ENCODE data around the gene RAB7B. TPM values are rescaled to one million over a fixed set of nuclear protein-coding genes. Genes with fewer than 3 reads are reported as not detected.
A peak's percentile ranks its signal among the peaks of the same experiment; 100 is the strongest.

RAB7B gene
- total RNA-seq, 2 donors from 2014 or later, result 0.78 TPM; not detected in 1

DNA sequence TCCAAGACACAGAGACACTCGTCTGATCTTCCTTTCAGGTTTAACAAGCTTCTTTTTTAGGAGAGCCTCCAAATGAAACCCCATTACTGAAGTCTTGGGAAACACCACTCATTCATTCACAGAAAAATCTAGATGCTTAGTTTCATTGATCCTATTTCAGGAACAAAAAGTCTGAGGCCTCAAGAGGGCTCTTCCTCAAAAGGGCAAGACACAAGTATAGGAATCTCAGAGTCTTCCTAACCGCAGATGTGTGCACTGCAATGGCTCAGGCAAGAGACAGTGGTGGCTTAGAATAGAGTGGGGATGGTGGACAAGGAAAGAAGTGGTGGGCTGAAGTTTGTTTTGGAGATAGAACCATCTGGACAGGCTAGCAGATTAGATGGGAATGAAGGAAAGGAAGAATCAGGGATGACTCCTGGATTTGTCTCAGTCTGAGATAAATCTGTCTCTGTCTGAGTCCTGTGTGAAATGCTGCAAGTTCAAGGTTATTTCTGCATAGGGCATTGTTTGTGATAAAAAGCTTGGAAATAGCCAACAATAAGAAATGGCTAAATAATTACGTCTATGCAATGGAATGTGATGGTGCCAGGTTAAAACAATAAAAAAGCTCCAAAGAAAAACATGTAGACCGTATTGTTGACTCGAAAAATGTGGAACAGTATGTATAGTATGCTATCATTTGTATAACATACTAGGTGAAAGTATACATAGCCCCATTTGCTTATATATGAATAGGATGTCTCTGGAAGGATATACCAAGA is 29.4 kb upstream of the RAB7B start:
- 55 to 63% methylated on average over 5 of the region's 5 CpGs for WGBS, 2 donors

DNA sequence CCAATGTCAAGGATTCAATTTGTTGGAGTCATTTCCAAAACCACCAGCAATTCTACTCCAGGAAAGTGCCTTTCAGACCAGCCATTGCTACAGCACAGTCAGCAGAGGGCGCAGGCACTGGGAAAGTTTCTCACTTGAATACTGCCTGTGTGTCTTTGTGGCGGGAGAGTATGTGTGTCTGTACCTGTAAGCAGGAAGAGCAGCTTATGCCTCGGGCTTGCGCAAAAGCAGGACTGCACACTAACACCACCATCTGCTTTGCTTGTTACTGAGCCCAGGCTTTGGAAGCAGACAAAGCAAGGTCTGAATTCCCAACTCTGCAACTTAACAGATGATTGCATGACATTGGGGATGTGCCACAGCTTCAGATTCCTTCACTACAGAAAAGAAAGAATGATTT is 27.5 kb upstream of the RAB7B start:
- 0% methylated on average over 3 to 4 of the region's 4 CpGs for WGBS, 2 donors
- intact Hi-C loops (cut with DNase I), result loop anchor here (5.0 kb wide), 1 partner anchor 77 kb away; no protein-coding TSS in a partner anchor
- no peak overlapping the region for H3K27ac ChIP-seq

More for the DNA sequence above, 29.4 kb upstream of the RAB7B start:
- no peaks in the 10 kb centered on the region for H3K9me3 ChIP-seq
- ATAC-seq (no peak), DNase-seq (no peak)
- no peaks in the 10 kb centered on the region for H3K36me3 ChIP-seq (replicated peaks in 1 of 2; ENCODE audit: insufficient read depth in 1 of 2, low read depth in 2 of 2)
- H3K4me3 ChIP-seq, result no peak overlapping the region
- intact Hi-C loops (cut with DNase I), result loop anchor here (5.0 kb wide), 1 partner anchor 75 kb away; no protein-coding TSS in a partner anchor
- H3K27ac ChIP-seq, result no peak overlapping the region
- H3K27me3 ChIP-seq, result no peaks in the 10 kb centered on the region
- TF ChIP-seq POLR2A (IDR thresholded peaks at IDR 0.05), result no peak
- TF ChIP-seq, protein P1, sequence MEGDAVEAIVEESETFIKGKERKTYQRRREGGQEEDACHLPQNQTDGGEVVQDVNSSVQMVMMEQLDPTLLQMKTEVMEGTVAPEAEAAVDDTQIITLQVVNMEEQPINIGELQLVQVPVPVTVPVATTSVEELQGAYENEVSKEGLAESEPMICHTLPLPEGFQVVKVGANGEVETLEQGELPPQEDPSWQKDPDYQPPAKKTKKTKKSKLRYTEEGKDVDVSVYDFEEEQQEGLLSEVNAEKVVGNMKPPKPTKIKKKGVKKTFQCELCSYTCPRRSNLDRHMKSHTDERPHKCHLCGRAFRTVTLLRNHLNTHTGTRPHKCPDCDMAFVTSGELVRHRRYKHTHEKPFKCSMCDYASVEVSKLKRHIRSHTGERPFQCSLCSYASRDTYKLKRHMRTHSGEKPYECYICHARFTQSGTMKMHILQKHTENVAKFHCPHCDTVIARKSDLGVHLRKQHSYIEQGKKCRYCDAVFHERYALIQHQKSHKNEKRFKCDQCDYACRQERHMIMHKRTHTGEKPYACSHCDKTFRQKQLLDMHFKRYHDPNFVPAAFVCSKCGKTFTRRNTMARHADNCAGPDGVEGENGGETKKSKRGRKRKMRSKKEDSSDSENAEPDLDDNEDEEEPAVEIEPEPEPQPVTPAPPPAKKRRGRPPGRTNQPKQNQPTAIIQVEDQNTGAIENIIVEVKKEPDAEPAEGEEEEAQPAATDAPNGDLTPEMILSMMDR (IDR thresholded peaks at IDR 0.05), result no peak
- H3K4me1 ChIP-seq, result no peaks in the 10 kb centered on the region

DNA sequence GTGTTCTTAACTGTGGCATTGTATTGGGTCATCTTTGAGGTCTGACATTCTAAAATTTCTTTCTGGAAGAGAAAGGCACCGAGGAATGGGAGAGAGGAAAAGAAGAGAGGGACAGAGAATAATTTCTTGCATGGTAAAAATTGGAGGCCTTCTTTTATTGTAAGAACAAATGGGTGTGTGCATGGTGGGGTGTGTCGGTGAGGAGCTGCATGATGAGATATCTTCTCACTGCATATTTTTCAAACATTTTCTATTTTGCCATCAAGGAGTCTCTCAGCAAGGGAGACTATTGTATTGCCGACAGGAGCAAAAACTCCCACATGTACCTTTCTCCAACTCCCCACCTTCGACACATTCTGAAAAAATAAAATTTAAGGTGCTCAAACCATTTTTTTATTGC is 27.0 kb upstream of the RAB7B start:
- 46 to 64% methylated on average over 4 of the region's 4 CpGs for WGBS, 2 donors

More for the DNA sequence above, 27.5 kb upstream of the RAB7B start:
- Histone ChIP-seq H3K36me3 (replicated peaks in 1 of 2; ENCODE audit: insufficient read depth in 1 of 2, low read depth in 2 of 2) (no peaks in the 10 kb centered on the region), H3K4me1 (no peaks in the 10 kb centered on the region), H3K9me3 (no peaks in the 10 kb centered on the region), H3K4me3 (no peak overlapping the region), H3K27me3 (no peaks in the 10 kb centered on the region)
- ATAC-seq (peak; percentile 96), DNase-seq (peak; percentile 72 to 87 (median 82))
- no peak for TF ChIP-seq POLR2A (IDR thresholded peaks at IDR 0.05)
- TF ChIP-seq, protein P1 (IDR thresholded peaks at IDR 0.05), result peak; percentile 70 to 92 (median 83)

DNA sequence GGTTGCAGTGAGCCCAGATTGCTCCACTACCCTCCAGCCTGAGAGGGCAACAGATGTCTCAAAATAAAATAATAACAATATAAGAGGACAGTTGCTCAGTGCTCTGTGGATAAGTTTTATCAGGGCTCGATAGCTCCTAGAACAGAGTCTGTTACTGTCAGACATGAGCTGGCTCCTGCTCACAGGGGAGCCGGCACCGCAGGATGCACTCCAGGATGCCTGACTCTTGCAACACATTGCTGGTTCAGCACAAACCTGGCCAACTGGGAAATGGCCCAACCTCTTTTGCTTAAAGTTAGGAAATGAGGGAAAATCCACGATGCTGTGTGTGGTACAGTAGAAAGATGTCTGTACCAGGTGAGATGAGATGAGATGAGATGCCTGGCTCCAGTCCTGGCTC is 26.3 kb upstream of the RAB7B start:
- Histone ChIP-seq H3K27me3 (no peaks in the 10 kb centered on the region), H3K4me3 (no peak overlapping the region), H3K36me3 (replicated peaks in 1 of 2; ENCODE audit: insufficient read depth in 1 of 2, low read depth in 2 of 2) (no peaks in the 10 kb centered on the region), H3K9me3 (no peaks in the 10 kb centered on the region), H3K4me1 (no peaks in the 10 kb centered on the region), H3K27ac (no peak overlapping the region)
- 34 to 45% methylated on average over 4 of the region's 4 CpGs for WGBS, 2 donors
- DNase-seq, result peak in 3 of 4 donors; percentile 35 to 55 (median 49)
- ATAC-seq, result peak; percentile 30
- intact Hi-C loops (cut with DNase I), result no loop called here
- TF ChIP-seq POLR2A (IDR thresholded peaks at IDR 0.05), result no peak
- TF ChIP-seq, protein P1 (IDR thresholded peaks at IDR 0.05), result no peak

More for the DNA sequence above, 27.0 kb upstream of the RAB7B start:
- Histone ChIP-seq H3K4me3 (no peak overlapping the region), H3K36me3 (replicated peaks in 1 of 2; ENCODE audit: insufficient read depth in 1 of 2, low read depth in 2 of 2) (no peaks in the 10 kb centered on the region), H3K4me1 (no peaks in the 10 kb centered on the region), H3K9me3 (no peaks in the 10 kb centered on the region), H3K27ac (no peak overlapping the region), H3K27me3 (no peaks in the 10 kb centered on the region)
- ATAC-seq (no peak), DNase-seq (no peak)
- TF ChIP-seq, protein P1 (IDR thresholded peaks at IDR 0.05), result no peak
- no peak for TF ChIP-seq POLR2A (IDR thresholded peaks at IDR 0.05)
- intact Hi-C loops (cut with DNase I), result loop anchor here (5.0 kb wide), 1 partner anchor 77 kb away; no protein-coding TSS in a partner anchor

Data from body of pancreas (tissue), 4 donors.